GM18505 (cell line): ENCODE measurements around the gene EPC2.

Experiments
- ATAC-seq: cut with Tn5 transposase; IDR thresholded peaks from one replicate; pipeline ENCODE4 v1.9.1; 2021; ENCODE audit not compliant: unreplicated experiment
- POLR2A ChIP-seq: IDR thresholded peaks from 4 replicates; pipeline ENCODE4 v1.6.1; 2011; ENCODE audit warnings: borderline replicate concordance; ENCODE audit not compliant: insufficient read depth, insufficient read length; ENCODE audit errors: extremely low read depth

Gene EPC2

GRCh38 chr2:148643998-148644882 lies at the start of gene EPC2:
EPC2 (plus strand) TSS chr2:148644751; CDS start chr2:148645018, 267 bp downstream.
- ATAC-seq: peak; percentile 57
- peak; percentile 87 for TF ChIP-seq POLR2A

- ATAC-seq: no peak
- no peak for TF ChIP-seq POLR2A
These were observed 48.5 kb upstream of the EPC2 start for GRCh38 chr2:148596018-148596417.

GRCh38 chr2:148599109-148599991 lies 45.2 kb upstream of the EPC2 start:
- ATAC-seq: no peak
- no peak for TF ChIP-seq POLR2A

- peak; percentile 13 for ATAC-seq
- no peak for TF ChIP-seq POLR2A
These were observed 41.5 kb upstream of the EPC2 start for GRCh38 chr2:148602885-148603561.

- peak; percentile 96 for ATAC-seq
- no peak for TF ChIP-seq POLR2A
These were observed 41.0 kb upstream of the EPC2 start for GRCh38 chr2:148603562-148603920.

- TF ChIP-seq POLR2A: no peak
- ATAC-seq: no peak
These were observed 39.6 kb upstream of the EPC2 start for GRCh38 chr2:148604927-148605326.

- no peak for TF ChIP-seq POLR2A
- no peak for ATAC-seq
These were observed 37.0 kb upstream of the EPC2 start for GRCh38 chr2:148607566-148607965.

- TF ChIP-seq POLR2A: no peak
- ATAC-seq: no peak
These were observed 31.1 kb upstream of the EPC2 start for GRCh38 chr2:148613231-148614013.

GRCh38 chr2:148614014-148614321 lies 30.6 kb upstream of the EPC2 start:
- no peak for TF ChIP-seq POLR2A
- peak; percentile 17 for ATAC-seq

GRCh38 chr2:148614322-148615049 lies 30.1 kb upstream of the EPC2 start:
- peak; percentile 45 for TF ChIP-seq POLR2A

GRCh38 chr2:148615381-148615841 lies 29.1 kb upstream of the EPC2 start:
- TF ChIP-seq POLR2A: no peak

More at GRCh38 chr2:148614322-148615049, 30.1 kb upstream of the EPC2 start:
- ATAC-seq: peak; percentile 93

GRCh38 chr2:148616662-148617061 lies 27.9 kb upstream of the EPC2 start:
- TF ChIP-seq POLR2A: no peak
- no peak for ATAC-seq

More at GRCh38 chr2:148615381-148615841, 29.1 kb upstream of the EPC2 start:
- no peak for ATAC-seq
